SK-N-SH (cell line): ENCODE data around the gene NMNAT2.

Source experiments
- EZH2phosphoT487 ChIP-seq: fragments of 200-600 bp; sonication (generic); IDR thresholded peaks from 2 replicates; pipeline ENCODE4 v1.6.1; 2017; ENCODE audit warnings: low read depth, mixed run types, mild to moderate bottlenecking, antibody characterized with exemption, moderate library complexity, borderline replicate concordance
- FOXM1 ChIP-seq: IDR thresholded peaks from 2 replicates; pipeline ENCODE4 v1.4.0; 2012; ENCODE audit warnings: low read depth, mild to moderate bottlenecking
- NRF1 ChIP-seq: IDR thresholded peaks from 2 replicates; pipeline ENCODE4 v1.6.1; 2012; ENCODE audit warnings: low read depth, mild to moderate bottlenecking, low read length
- POLR2AphosphoS5 ChIP-seq: IDR thresholded peaks from 2 replicates; pipeline ENCODE4 v1.6.1; 2012; ENCODE audit warnings: low read depth, low read length
- SMC3 ChIP-seq: IDR thresholded peaks from 2 replicates; pipeline ENCODE4 v1.6.1; 2012; ENCODE audit warnings: low read depth, low read length, improper control_type of control experiment
- TF ChIP-seq, protein P1 (sequence below): fragments of 200-600 bp; sonication (generic); IDR thresholded peaks from 2 replicates; pipeline ENCODE4 v1.6.1; 2017; ENCODE audit warnings: antibody characterized with exemption, mild to moderate bottlenecking, moderate library complexity

DNA sequence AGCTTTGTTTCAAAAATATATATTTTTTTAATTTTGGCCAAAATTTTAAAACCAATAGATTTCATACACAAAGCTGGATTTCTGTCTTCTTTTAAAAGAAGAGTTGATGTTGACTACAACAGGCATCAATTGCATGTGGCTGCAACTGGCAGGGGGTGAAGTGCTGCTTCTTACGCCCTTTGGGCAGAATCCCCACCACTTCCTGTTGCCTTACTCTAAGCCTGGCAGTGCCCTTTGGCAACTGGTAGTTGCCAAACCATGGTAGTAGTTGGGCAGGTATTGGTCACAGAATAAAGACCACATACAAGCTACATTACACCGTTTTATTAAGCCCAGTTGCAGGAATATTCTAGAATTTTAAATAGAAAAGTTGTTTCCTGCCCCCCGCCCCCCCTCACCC lies 215.1 kb downstream of the NMNAT2 start:
- TF ChIP-seq, protein P1, sequence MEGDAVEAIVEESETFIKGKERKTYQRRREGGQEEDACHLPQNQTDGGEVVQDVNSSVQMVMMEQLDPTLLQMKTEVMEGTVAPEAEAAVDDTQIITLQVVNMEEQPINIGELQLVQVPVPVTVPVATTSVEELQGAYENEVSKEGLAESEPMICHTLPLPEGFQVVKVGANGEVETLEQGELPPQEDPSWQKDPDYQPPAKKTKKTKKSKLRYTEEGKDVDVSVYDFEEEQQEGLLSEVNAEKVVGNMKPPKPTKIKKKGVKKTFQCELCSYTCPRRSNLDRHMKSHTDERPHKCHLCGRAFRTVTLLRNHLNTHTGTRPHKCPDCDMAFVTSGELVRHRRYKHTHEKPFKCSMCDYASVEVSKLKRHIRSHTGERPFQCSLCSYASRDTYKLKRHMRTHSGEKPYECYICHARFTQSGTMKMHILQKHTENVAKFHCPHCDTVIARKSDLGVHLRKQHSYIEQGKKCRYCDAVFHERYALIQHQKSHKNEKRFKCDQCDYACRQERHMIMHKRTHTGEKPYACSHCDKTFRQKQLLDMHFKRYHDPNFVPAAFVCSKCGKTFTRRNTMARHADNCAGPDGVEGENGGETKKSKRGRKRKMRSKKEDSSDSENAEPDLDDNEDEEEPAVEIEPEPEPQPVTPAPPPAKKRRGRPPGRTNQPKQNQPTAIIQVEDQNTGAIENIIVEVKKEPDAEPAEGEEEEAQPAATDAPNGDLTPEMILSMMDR: no peak
- TF ChIP-seq FOXM1 (no peak), EZH2phosphoT487 (no peak), POLR2AphosphoS5 (no peak), SMC3 (no peak), NRF1 (no peak)
